H1 (cell line): ENCODE results near the gene TBCD. TPM values are rescaled to one million over a fixed set of nuclear protein-coding genes. Genes with fewer than 3 reads are reported as not detected.

Source experiments
- CTCF ChIA-PET: fragments of 300-600 bp; sonication (Branson Sonifier 250); formaldehyde crosslinking; loops from one replicate; lab custom pipeline; 2021; ENCODE audit not compliant: partially characterized antibody; lab: Charles Lee
- POLR2A ChIA-PET: fragments of 300-600 bp; sonication (Branson Sonifier 250); formaldehyde crosslinking; loops from one replicate; lab custom pipeline; 2021; ENCODE audit warnings: inconsistent platforms; ENCODE audit not compliant: partially characterized antibody; lab: Charles Lee
- DNase-seq, 2 experiments: peaks; one replicate each; pipeline versions ENCODE4 v3.0.0 to v3.0.0-alpha.2; 2010 to 2022; ENCODE audit warnings: low spot score in 2 of 2, low read depth in 1 of 2, mixed read lengths in 1 of 2
- FAIRE-seq: peaks from 2 replicates; lab custom pipeline; 2011; peaks lifted over from hg19 to GRCh38; lab: Jason Lieb, UNC
- H2AFZ ChIP-seq: 2 replicates; pipeline ENCODE4 v1.8.1; 2012; ENCODE audit warnings: low read length, inconsistent platforms
- H2AK5ac ChIP-seq: 2 replicates; pipeline ENCODE4 v1.6.1; 2013; ENCODE audit warnings: low read depth, low read length
- H2BK120ac ChIP-seq: replicated peaks from 2 replicates; pipeline ENCODE3; 2013; ENCODE audit warnings: low read depth, low read length, inconsistent platforms
- H2BK12ac ChIP-seq: 2 replicates; pipeline ENCODE4 v1.6.1; 2013; ENCODE audit warnings: low read depth, low read length
- H2BK15ac ChIP-seq: 2 replicates; pipeline ENCODE4 v1.6.1; 2013; ENCODE audit warnings: low read length
- H2BK20ac ChIP-seq: 2 replicates; pipeline ENCODE4 v1.6.1; 2013; ENCODE audit warnings: low read length
- H2BK5ac ChIP-seq: 2 replicates; pipeline ENCODE4 v1.6.1; 2013; ENCODE audit warnings: low read depth, low read length
- H3K14ac ChIP-seq: 2 replicates; pipeline ENCODE4 v1.6.1; 2013; ENCODE audit warnings: inconsistent platforms; ENCODE audit not compliant: insufficient read length
- H3K18ac ChIP-seq: 2 replicates; pipeline ENCODE4 v1.6.1; 2013; ENCODE audit warnings: low read length; ENCODE audit errors: extremely low read depth
- H3K23ac ChIP-seq: 2 replicates; pipeline ENCODE4 v1.6.1; 2013; ENCODE audit warnings: inconsistent platforms; ENCODE audit not compliant: insufficient read length
- H3K23me2 ChIP-seq: 2 replicates; pipeline ENCODE4 v1.6.1; 2013; ENCODE audit warnings: low read depth, low read length
- H3K27ac ChIP-seq: 2 replicates; pipeline ENCODE4 v1.6.1; 2011; ENCODE audit warnings: low read depth, low read length, inconsistent platforms
- H3K27me3 ChIP-seq, 4 experiments: replicated peaks in 1 of 4; 1 replicate in 1 of 4; 2 replicates in 3 of 4; pipeline versions ENCODE4 v1.6.1 to v1.8.1; 2011 to 2013; ENCODE audit warnings: low read length in 3 of 4, mild to moderate bottlenecking in 3 of 4, inconsistent platforms in 2 of 4, mixed read lengths in 2 of 4, moderate library complexity in 1 of 4; ENCODE audit not compliant: control insufficient read depth in 3 of 4, insufficient read depth in 3 of 4; ENCODE audit errors: extremely low read depth in 1 of 4
- H3K36me3 ChIP-seq, 4 experiments: 2 replicates each; pipeline versions ENCODE4 v1.6.1 to v1.8.1; 2011 to 2013; ENCODE audit warnings: mild to moderate bottlenecking in 4 of 4, low read length in 3 of 4, moderate library complexity in 2 of 4, control low read depth in 1 of 4, inconsistent platforms in 1 of 4; ENCODE audit not compliant: insufficient read depth in 4 of 4, control insufficient read depth in 2 of 4
- H3K4ac ChIP-seq: replicated peaks from 2 replicates; pipeline ENCODE3; 2013; ENCODE audit warnings: low read length, low read depth, mixed read lengths, inconsistent platforms; ENCODE audit not compliant: insufficient read length
- H3K4me1 ChIP-seq, 4 experiments: replicated peaks in 1 of 4; 1 replicate in 1 of 4; 2 replicates in 3 of 4; pipeline versions ENCODE4 v1.6.1 to v1.8.1; 2011 to 2013; ENCODE audit warnings: low read length in 3 of 4, inconsistent platforms in 2 of 4, mixed read lengths in 1 of 4; ENCODE audit not compliant: insufficient read depth in 4 of 4, control insufficient read depth in 3 of 4
- H3K4me2 ChIP-seq, 2 experiments: 2 replicates each; pipeline versions ENCODE4 v1.6.1 to v1.8.1; 2011 to 2013; ENCODE audit warnings: low read depth in 2 of 2, low read length in 2 of 2, control low read depth in 1 of 2, inconsistent platforms in 1 of 2, mild to moderate bottlenecking in 1 of 2; ENCODE audit not compliant: insufficient read depth in 1 of 2
- H3K4me3 ChIP-seq, 4 experiments: fragments of 200-600, 300-600 bp in 1 of 4; sonication (generic), shearing (Covaris generic), sonication (Bioruptor Twin) in 1 of 4; 2 replicates each; pipeline versions ENCODE4 v1.5.1 to v1.8.1; 2011 to 2016; ENCODE audit warnings: low read length in 4 of 4, low read depth in 3 of 4, control low read depth in 2 of 4, inconsistent platforms in 2 of 4, mild to moderate bottlenecking in 2 of 4, mixed read lengths in 1 of 4, moderate library complexity in 1 of 4; ENCODE audit not compliant: insufficient read depth in 2 of 4; ENCODE audit errors: extremely low read depth in 1 of 4
- H3K56ac ChIP-seq: replicated peaks from 2 replicates; pipeline ENCODE3; 2013; ENCODE audit warnings: low read depth, mild to moderate bottlenecking, mixed read lengths, low read length, inconsistent platforms; ENCODE audit not compliant: insufficient read length
- H3K79me1 ChIP-seq: 2 replicates; pipeline ENCODE4 v1.6.1; 2013; ENCODE audit warnings: low read depth, low read length, control low read depth
- H3K79me2 ChIP-seq, 2 experiments: 2 replicates each; pipeline versions ENCODE4 v1.6.1 to v1.8.1; 2012 to 2013; ENCODE audit warnings: low read length in 2 of 2, mild to moderate bottlenecking in 2 of 2, inconsistent platforms in 1 of 2; ENCODE audit not compliant: insufficient read depth in 2 of 2, control insufficient read depth in 1 of 2
- H3K9ac ChIP-seq, 4 experiments: replicated peaks in 1 of 4; 1 replicate in 1 of 4; 2 replicates in 3 of 4; pipeline versions ENCODE4 v1.6.1 to v1.8.1; 2011 to 2013; ENCODE audit warnings: low read depth in 3 of 4, low read length in 3 of 4, control low read depth in 2 of 4, mild to moderate bottlenecking in 2 of 4, moderate library complexity in 2 of 4, inconsistent platforms in 1 of 4; ENCODE audit errors: extremely low read depth in 1 of 4
- H3K9me3 ChIP-seq, 2 experiments: 2 replicates each; pipeline versions ENCODE4 v1.6.1 to v1.8.1; 2012 to 2013; ENCODE audit warnings: mild to moderate bottlenecking in 2 of 2, moderate library complexity in 2 of 2, control low read depth in 1 of 2, inconsistent platforms in 1 of 2, low read depth in 1 of 2, low read length in 1 of 2, mixed read lengths in 1 of 2; ENCODE audit not compliant: insufficient read depth in 2 of 2
- H4K20me1 ChIP-seq, 2 experiments: replicated peaks in 1 of 2; 2 replicates each; pipeline versions ENCODE3 to v1.8.1; 2011 to 2013; ENCODE audit warnings: inconsistent platforms in 2 of 2, low read length in 2 of 2, mild to moderate bottlenecking in 1 of 2; ENCODE audit not compliant: insufficient read depth in 2 of 2, control insufficient read depth in 1 of 2
- H4K5ac ChIP-seq: 2 replicates; pipeline ENCODE4 v1.6.1; 2013; ENCODE audit warnings: low read length, low read depth, mixed read lengths, inconsistent platforms; ENCODE audit not compliant: insufficient read length
- H4K8ac ChIP-seq: 2 replicates; pipeline ENCODE4 v1.8.0; 2013; ENCODE audit warnings: mild to moderate bottlenecking, moderate library complexity, low read length, inconsistent platforms; ENCODE audit not compliant: insufficient read depth; ENCODE audit errors: extremely low read depth
- H4K91ac ChIP-seq: replicated peaks from 2 replicates; pipeline ENCODE3; 2013; ENCODE audit warnings: low read length, mixed read lengths, inconsistent platforms; ENCODE audit not compliant: insufficient read length
- ASH2L ChIP-seq: fragments of 200-600, 300-600 bp; sonication (generic); IDR thresholded peaks from one replicate; pipeline ENCODE4 v1.7.1; 2017; ENCODE audit warnings: low read length
- CBX5 ChIP-seq: fragments of 300-800, 300-1000 bp; sonication (generic); IDR thresholded peaks from 2 replicates; pipeline ENCODE4 v1.7.1; 2016; ENCODE audit warnings: antibody characterized with exemption, low read length, low read depth
- EGR1 ChIP-seq: IDR thresholded peaks from 2 replicates; pipeline ENCODE4 v1.6.1; 2011; ENCODE audit warnings: low read depth, low read length, borderline replicate concordance
- KDM1A ChIP-seq: fragments of 200-600, 300-600 bp; sonication (generic); IDR thresholded peaks from 2 replicates; pipeline ENCODE4 v1.7.1; 2016; ENCODE audit warnings: mild to moderate bottlenecking, low read length, borderline replicate concordance
- KDM4A ChIP-seq: IDR thresholded peaks from one replicate; pipeline ENCODE4 v1.7.1; 2012; ENCODE audit warnings: low read depth, mild to moderate bottlenecking, moderate library complexity, low read length, inconsistent platforms; ENCODE audit not compliant: severe bottlenecking
- MAX ChIP-seq: IDR thresholded peaks from 2 replicates; pipeline ENCODE4 v1.6.1; 2012; ENCODE audit warnings: inconsistent platforms
- NANOG ChIP-seq: IDR thresholded peaks from 2 replicates; pipeline ENCODE4 v1.6.1; 2011; ENCODE audit warnings: low read length, low read depth, mild to moderate bottlenecking, inconsistent platforms; ENCODE audit not compliant: insufficient read depth, poor library complexity, severe bottlenecking
- POU5F1 ChIP-seq: IDR thresholded peaks from 2 replicates; pipeline ENCODE4 v1.6.1; 2011; ENCODE audit warnings: low read depth, mild to moderate bottlenecking, low read length, moderate library complexity
- SAP30 ChIP-seq: fragments of 300-600 bp; sonication (generic); IDR thresholded peaks from 2 replicates; pipeline ENCODE4 v1.7.1; 2012; ENCODE audit warnings: low read length, moderate library complexity, mild to moderate bottlenecking, inconsistent platforms; ENCODE audit not compliant: insufficient read depth, insufficient replicate concordance
- SP4 ChIP-seq: IDR thresholded peaks from 2 replicates; pipeline ENCODE4 v1.6.1; 2012; ENCODE audit warnings: low read length, inconsistent platforms
- TBP ChIP-seq: IDR thresholded peaks from 2 replicates; pipeline ENCODE4 v1.6.1; 2011; ENCODE audit warnings: low read depth, low read length, improper control_type of control experiment
- WGBS, 2 experiments: shearing (Covaris generic) in 1 of 2; methylation state at CpG; one replicate each; pipeline versions ENCODE4 v1.1.6 to v1.1.7; 2013 to 2015; ENCODE audit warnings: low lambda C conversion rate in 2 of 2, mixed read lengths in 2 of 2, inconsistent platforms in 1 of 2, low coverage in 1 of 2, missing lambda C conversion rate in 1 of 2; ENCODE audit not compliant: insufficient replicate concordance in 2 of 2, insufficient coverage in 1 of 2, insufficient read length in 1 of 2; ENCODE audit errors: extremely low coverage in 1 of 2, missing lambda C conversion rate in 1 of 2; 5-methylcytosine and 5-hydroxymethylcytosine counted together
- polyA plus RNA-seq, 7 experiments: library from polyadenylated mRNA; depleted of rRNA in 3 of 7; stranded (reverse) in 5 of 7; unstranded in 2 of 7; fragments of >200 nt in 5 of 7; fragments of 200-250 nt in 2 of 7; gene quantifications; 1 replicate in 5 of 7; 2 replicates in 1 of 7; 4 replicates in 1 of 7; pipeline versions ENCODE4 v1.2.1 to v1.2.3, GENCODE V29; 2011 to 2013; ENCODE audit warnings: missing spikeins in 2 of 7, mixed read lengths in 2 of 7
- total RNA-seq: library from RNA; stranded (reverse); fragmentation: NEBNext Ultra II Directional; extraction: Animal tissue kit (Norgen Biotek cat#: 25700); gene quantifications from 2 replicates; pipeline ENCODE4 v1.2.1, GENCODE V29; 2021

Gene TBCD
- total and polyA plus RNA-seq, 2 of the 8 experiments (the other 6 are each of a cell fraction or from before 2014, with no cell fraction given): 118 to 162 TPM

GRCh38 chr17:82748756-82749155, 3.1 kb upstream of the TBCD start:
- Histone ChIP-seq H3K79me1 (peaks cover 2% of the 10 kb centered on the region), H2BK15ac (no peak overlapping the region), H3K23me2 (peaks cover 7% of the 10 kb centered on the region), H4K20me1 (peaks cover 0 to 1% of the 10 kb centered on the region in 2 experiments), H3K4ac (no peak overlapping the region), H3K23ac (no peak overlapping the region), H3K27me3 (peaks cover 0 to 6% (median 3%) of the 10 kb centered on the region in 4 experiments; a peak in 4 of 7 replicates), H2AK5ac (no peak overlapping the region), H2BK12ac (no peak overlapping the region), H3K56ac (no peak overlapping the region), H2BK5ac (no peak overlapping the region), H4K5ac (no peak overlapping the region), H4K8ac (no peak overlapping the region), H3K9me3 (peaks cover 8 to 9% of the 10 kb centered on the region in 2 experiments; a peak in 3 of 4 replicates), H3K9ac (no peak overlapping the region), H3K27ac (no peak overlapping the region), H3K4me1 (peaks cover 0 to 8% (median 2%) of the 10 kb centered on the region in 4 experiments; a peak in 4 of 7 replicates), H2AFZ (no peak overlapping the region), H3K79me2 (peaks cover 0 to 10% of the 10 kb centered on the region in 2 experiments; a peak in 2 of 4 replicates), H3K14ac (no peak overlapping the region), H3K36me3 (peaks cover 0 to 4% (median under 1%) of the 10 kb centered on the region in 4 experiments; a peak in 3 of 8 replicates), H3K18ac (no peak overlapping the region), H4K91ac (no peak overlapping the region), H2BK120ac (no peak overlapping the region), H2BK20ac (no peak overlapping the region), H3K4me2 (no peak overlapping the region), H3K4me3 (no peak overlapping the region)
- CTCF ChIA-PET: no interaction called here
- DNase-seq: no peak
- WGBS, 2 experiments: 95% methylated on average over 14 of the region's 16 CpGs; no CpG with 5 or more reads in 1 of the 2 experiments
- FAIRE-seq: no peak
- no peak for TF ChIP-seq EGR1
- no peak for TF ChIP-seq NANOG
- TF ChIP-seq MAX: no peak
- no peak for TF ChIP-seq CBX5
- TF ChIP-seq SAP30: no peak
- no peak for TF ChIP-seq POU5F1
- no peak for TF ChIP-seq ASH2L
- TF ChIP-seq KDM1A: no peak
- TF ChIP-seq KDM4A: no peak
- no peak for TF ChIP-seq TBP
- TF ChIP-seq SP4: no peak
- POLR2A ChIA-PET: interaction anchor here (1.2 to 3.5 kb wide), 2 partner anchors 11 to 13 kb away, joined by 5 to 10 read pairs; partner anchors contain the start of gene FN3K
